Stimulated activated CD4-positive, alpha-beta T cell treated with anti-CD3 and anti-CD28 coated beads, Interleukin-12 subunit alpha, Interleukin-12 subunit beta, amount 100 ng/mL, for 4 hours (primary cell): ENCODE measurements around the gene CNN3.

Experiments used
- DNase-seq: peaks from one replicate; pipeline ENCODE4 v3.0.0-alpha.2; 2020

Gene CNN3

DNA sequence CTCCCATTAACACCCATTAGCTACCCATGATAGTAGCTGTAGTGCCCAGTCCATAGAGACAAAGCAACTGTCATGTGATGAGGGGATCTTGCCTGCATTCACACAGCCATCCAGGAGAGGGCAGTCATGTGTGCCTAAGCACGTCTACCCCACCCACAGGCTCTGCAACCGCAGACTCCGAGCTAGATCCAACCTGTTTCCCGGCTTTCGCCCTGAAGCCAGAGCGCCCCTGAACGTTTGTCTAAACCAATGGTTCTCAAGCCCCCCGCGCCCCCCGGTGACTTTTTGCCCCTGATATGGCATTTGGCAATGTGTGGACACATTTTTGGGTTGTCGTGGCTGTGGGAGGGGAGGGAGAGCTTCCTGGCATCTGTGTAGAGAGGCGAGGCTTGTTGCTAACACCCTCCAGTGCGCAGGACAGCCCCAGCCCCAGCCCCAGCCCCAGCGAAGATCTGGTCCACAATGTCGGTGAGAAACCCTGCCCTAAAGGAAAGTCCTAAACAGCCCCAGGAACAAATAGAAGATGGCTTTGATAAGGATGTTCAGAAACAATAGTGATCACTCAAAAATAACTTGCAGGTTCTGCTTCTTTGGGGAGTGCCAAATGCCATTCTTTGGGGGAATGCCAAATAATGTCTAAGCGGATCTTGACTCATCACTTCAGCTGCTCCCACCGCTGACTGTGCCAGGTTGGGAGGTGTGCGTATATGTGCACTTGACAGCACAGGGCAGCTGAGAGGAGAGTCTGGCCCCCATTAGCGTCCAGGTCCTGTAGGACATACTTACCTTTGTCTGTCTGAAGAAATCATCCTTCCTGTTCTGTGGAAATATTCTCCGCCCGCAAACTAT lies 72.2 kb downstream of the CNN3 start:
- peak; percentile 64 for DNase-seq

DNA sequence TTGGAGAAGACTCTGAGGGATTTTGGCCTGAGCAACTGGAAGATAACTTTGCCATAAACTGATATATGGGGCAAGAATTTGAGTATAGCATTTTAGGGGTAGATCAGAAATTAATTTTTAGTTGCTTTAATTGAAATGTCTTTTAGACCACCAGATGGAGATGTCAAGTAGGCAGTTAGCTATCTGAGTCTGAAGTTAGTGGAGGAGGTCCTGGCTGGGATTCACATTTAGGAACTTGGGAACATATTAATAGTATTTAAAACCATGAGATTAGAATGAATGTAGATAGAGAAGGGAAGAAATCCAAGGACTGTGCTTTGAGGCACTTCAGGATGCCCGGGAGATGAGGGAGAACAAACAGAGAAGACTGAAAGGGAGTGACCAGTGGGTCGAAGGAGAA lies 74.1 kb downstream of the CNN3 start:
- no peak for DNase-seq

DNA sequence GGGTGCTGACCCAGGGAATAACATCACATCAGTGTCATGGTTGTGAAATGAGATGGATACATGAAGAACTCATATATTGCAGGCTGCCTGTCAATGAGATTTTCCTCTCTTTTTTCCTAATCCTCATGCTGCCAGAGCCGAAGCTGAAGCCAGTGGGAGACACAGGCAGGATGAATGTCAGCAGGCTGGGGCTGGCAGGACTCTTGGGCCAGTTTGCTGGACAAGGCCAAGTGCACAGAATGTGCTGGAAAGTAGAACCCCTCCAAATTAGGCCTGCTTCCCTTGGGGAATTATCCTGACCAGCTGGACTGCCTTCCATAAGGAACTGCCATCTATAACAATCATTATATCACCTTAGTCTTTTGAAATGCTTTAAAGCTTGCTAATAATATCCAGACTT lies 75.3 kb downstream of the CNN3 start:
- DNase-seq, result no peak
